Stimulated activated CD4-positive, alpha-beta T cell treated with anti-CD3 and anti-CD28 coated beads, Interleukin-1b, Interleukin-23, amount 100 ng/mL, for 24 hours (primary cell): ENCODE results near the gene AKAP13.

Source experiments
- DNase-seq, 4 experiments: peaks; one replicate each; pipeline ENCODE4 v3.0.0-alpha.2; 2020; ENCODE audit warnings: low read depth in 4 of 4, low spot score in 1 of 4

AKAP13 gene

GRCh38 chr15:85444122-85444745 is 63.8 kb downstream of the AKAP13 start:
- DNase-seq: no peak

GRCh38 chr15:85445361-85445760 is 65.0 kb downstream of the AKAP13 start:
- no peak for DNase-seq

- DNase-seq: no peak
Measured at GRCh38 chr15:85451099-85451700, 70.8 kb downstream of the AKAP13 start.

GRCh38 chr15:85452436-85452835 is 72.0 kb downstream of the AKAP13 start:
- no peak for DNase-seq

GRCh38 chr15:85453144-85453872 is 72.9 kb downstream of the AKAP13 start:
- no peak for DNase-seq

- DNase-seq: no peak
Measured at GRCh38 chr15:85454403-85454802, 74.0 kb downstream of the AKAP13 start.

GRCh38 chr15:85455891-85456290 is 75.5 kb downstream of the AKAP13 start:
- DNase-seq: no peak

- DNase-seq: no peak
Measured at GRCh38 chr15:85456798-85457197, 76.4 kb downstream of the AKAP13 start.

GRCh38 chr15:85457392-85457968 is 77.1 kb downstream of the AKAP13 start:
- DNase-seq: no peak

GRCh38 chr15:85458764-85459163 is 78.4 kb downstream of the AKAP13 start:
- no peak for DNase-seq

GRCh38 chr15:85462029-85462428 is 81.6 kb downstream of the AKAP13 start:
- no peak for DNase-seq

GRCh38 chr15:85463276-85463892 is 83.0 kb downstream of the AKAP13 start:
- DNase-seq: no peak

GRCh38 chr15:85463976-85464375 is 83.6 kb downstream of the AKAP13 start:
- no peak for DNase-seq

GRCh38 chr15:85464471-85464870 is 84.1 kb downstream of the AKAP13 start:
- no peak for DNase-seq

- no peak for DNase-seq
Measured at GRCh38 chr15:85470563-85471271, 90.3 kb downstream of the AKAP13 start.

GRCh38 chr15:85472349-85472748 is 91.9 kb downstream of the AKAP13 start:
- no peak for DNase-seq

GRCh38 chr15:85473455-85473854 is 93.1 kb downstream of the AKAP13 start:
- no peak for DNase-seq

- DNase-seq: no peak
Measured at GRCh38 chr15:85474700-85475316, 94.4 kb downstream of the AKAP13 start.

- no peak for DNase-seq
Measured at GRCh38 chr15:85475317-85475701, 94.9 kb downstream of the AKAP13 start.

GRCh38 chr15:85475711-85476110 is 95.3 kb downstream of the AKAP13 start:
- no peak for DNase-seq

- DNase-seq: no peak
Measured at GRCh38 chr15:85477061-85477460, 96.7 kb downstream of the AKAP13 start.
